ENCODE data around the gene MN1. TPM values are rescaled to one million over a fixed set of nuclear protein-coding genes. Genes with fewer than 3 reads are reported as not detected.

The MN1 gene
- total RNA-seq, 4 donors from 2014 or later = 0.53 to 2.8 (median 1.5) TPM

- TF ChIP-seq POLR2A (IDR thresholded peaks at IDR 0.05) = no peak
- no peak for TF ChIP-seq CTCF (IDR thresholded peaks at IDR 0.05)
- Histone ChIP-seq H3K27ac (no peak overlapping the region), H3K4me3 (no peak overlapping the region), H3K9me3 (no peaks in the 10 kb centered on the region), H3K27me3 (no peaks in the 10 kb centered on the region), H3K4me1 (no peaks in the 10 kb centered on the region), H3K36me3 (no peaks in the 10 kb centered on the region)
- no peak for DNase-seq
Observed at GRCh38 chr22:27820896-27821866, 19.6 kb upstream of the MN1 start.

DNA sequence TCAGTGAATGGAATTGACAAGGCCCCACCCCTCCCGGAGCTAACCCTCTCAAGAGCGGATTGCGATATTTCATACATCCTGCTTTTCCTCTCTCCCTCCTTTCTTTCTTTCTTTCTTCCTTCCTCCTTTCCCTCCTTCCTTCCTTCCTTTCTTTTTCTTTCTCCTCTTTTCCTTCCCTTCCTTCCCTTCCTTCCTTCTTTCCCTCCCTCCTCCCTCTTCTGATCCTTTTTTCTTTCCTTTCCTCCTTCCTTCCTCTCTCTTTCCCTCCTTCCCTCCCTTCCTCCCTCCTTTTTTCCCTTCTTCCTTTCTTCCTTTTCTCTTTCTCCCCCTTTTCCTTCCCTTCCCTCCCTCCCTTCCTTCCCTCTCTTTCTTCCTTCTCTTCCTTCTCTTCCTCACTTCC is 15.0 kb upstream of the MN1 start:
- H3K4me1 ChIP-seq = no peaks in the 10 kb centered on the region
- H3K36me3 ChIP-seq = no peaks in the 10 kb centered on the region
- H3K9me3 ChIP-seq = no peaks in the 10 kb centered on the region
- H3K4me3 ChIP-seq = no peak overlapping the region
- no peaks in the 10 kb centered on the region for H3K27me3 ChIP-seq
- DNase-seq = no peak
- no peak overlapping the region for H3K27ac ChIP-seq
- no peak for TF ChIP-seq POLR2A (IDR thresholded peaks at IDR 0.05)
- no peak for TF ChIP-seq CTCF (IDR thresholded peaks at IDR 0.05)

GRCh38 chr22:27815826-27816530 is 14.4 kb upstream of the MN1 start:
- no peaks in the 10 kb centered on the region for H3K9me3 ChIP-seq
- no peaks in the 10 kb centered on the region for H3K36me3 ChIP-seq
- H3K27ac ChIP-seq = no peak overlapping the region
- no peak for DNase-seq
- TF ChIP-seq CTCF (IDR thresholded peaks at IDR 0.05) (no peak), POLR2A (IDR thresholded peaks at IDR 0.05) (no peak)
- no peaks in the 10 kb centered on the region for H3K4me1 ChIP-seq
- H3K27me3 ChIP-seq = no peaks in the 10 kb centered on the region
- H3K4me3 ChIP-seq = no peak overlapping the region

DNA sequence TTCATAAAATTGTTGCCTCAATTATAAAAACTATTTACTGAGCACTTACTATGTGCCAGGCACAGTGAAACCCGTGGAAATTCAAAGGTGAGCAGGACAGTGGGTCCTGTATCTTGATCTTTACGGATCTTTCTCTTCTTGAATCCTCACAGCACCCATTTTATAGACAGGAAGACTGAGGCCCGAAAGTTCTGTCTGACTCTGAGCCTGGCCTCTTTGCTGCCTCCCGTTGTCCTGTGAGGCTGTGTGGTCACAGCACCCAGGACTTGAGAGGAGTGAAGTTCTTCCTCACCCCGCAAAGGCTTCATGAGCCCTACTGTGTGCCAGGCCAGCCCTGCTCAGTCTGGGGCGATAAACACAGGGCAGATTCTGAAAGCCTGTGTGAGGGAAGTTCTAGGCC is 13.4 kb upstream of the MN1 start:
- Histone ChIP-seq H3K4me1 (no peaks in the 10 kb centered on the region), H3K27me3 (no peaks in the 10 kb centered on the region), H3K4me3 (no peak overlapping the region), H3K36me3 (no peaks in the 10 kb centered on the region), H3K9me3 (no peaks in the 10 kb centered on the region), H3K27ac (no peak overlapping the region)
- no peak for DNase-seq
- TF ChIP-seq POLR2A (IDR thresholded peaks at IDR 0.05) = no peak
- TF ChIP-seq CTCF (IDR thresholded peaks at IDR 0.05) = no peak

DNA sequence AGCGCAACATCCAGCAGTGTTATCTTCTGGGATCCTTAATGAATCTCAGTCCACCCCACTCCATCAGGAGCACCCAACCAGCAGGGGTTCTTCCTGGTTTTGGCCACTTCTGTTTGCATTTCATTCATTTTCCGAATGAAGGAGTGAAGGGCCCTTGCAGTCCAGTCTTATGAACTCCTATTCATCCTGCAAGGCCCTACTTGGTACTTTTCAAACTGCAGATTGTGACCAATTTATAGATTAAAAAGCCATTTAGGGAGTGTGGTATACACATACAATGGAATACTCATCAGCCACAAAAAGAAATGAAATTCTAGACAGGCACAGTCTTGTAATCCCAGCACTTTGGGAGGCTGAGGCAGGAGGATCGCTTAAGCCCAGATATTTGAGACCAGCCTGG is 10.2 kb upstream of the MN1 start:
- Histone ChIP-seq H3K9me3 (no peaks in the 10 kb centered on the region), H3K4me3 (no peak overlapping the region), H3K27me3 (no peaks in the 10 kb centered on the region), H3K27ac (no peak overlapping the region), H3K36me3 (no peaks in the 10 kb centered on the region), H3K4me1 (no peaks in the 10 kb centered on the region)
- TF ChIP-seq POLR2A (IDR thresholded peaks at IDR 0.05) (no peak), CTCF (IDR thresholded peaks at IDR 0.05) (no peak)
- DNase-seq = no peak
